ENCODE measurements around the gene CTNNA3. TPM values are rescaled to one million over a fixed set of nuclear protein-coding genes. Genes with fewer than 3 reads are reported as not detected.

CTNNA3 gene
- total and polyA plus RNA-seq, 2 of the 4 experiments (the other 2 are of a cell fraction) = 0.19 to 0.90 TPM

- Histone ChIP-seq H3K36me3 (ENCODE audit: control insufficient read depth, insufficient read depth, low read length) (no peaks in the 10 kb centered on the region), H3K56ac (ENCODE audit: extremely low read depth, insufficient read depth, low read length) (no peak overlapping the region), H3K18ac (ENCODE audit: low read depth, low read length) (no peak overlapping the region), H2AK5ac (ENCODE audit: low read depth, low read length) (no peak overlapping the region), H3K9ac (ENCODE audit: low read depth, low read length) (no peak overlapping the region), H4K91ac (ENCODE audit: insufficient read depth, low read depth, low read length) (no peak overlapping the region), H3K27me3 (ENCODE audit: control insufficient read depth, insufficient read depth, low read length) (no peaks in the 10 kb centered on the region), H2BK20ac (ENCODE audit: low read depth, low read length) (no peak overlapping the region), H2BK15ac (ENCODE audit: low read depth, low read length) (no peak overlapping the region), H3K4me3 (ENCODE audit: insufficient read depth, low read depth, low read length) (no peak overlapping the region), H4K8ac (ENCODE audit: low read depth in 2 of 2, low read length in 2 of 2) (no peak overlapping the region), H2AFZ (replicated peaks; ENCODE audit: low read length, poor library complexity) (no peak overlapping the region), H3K27ac (ENCODE audit: insufficient read depth, low read length) (no peak overlapping the region), H2AK9ac (replicated peaks; ENCODE audit: low read depth, low read length, poor library complexity) (no peak overlapping the region), H3K23ac (ENCODE audit: low read depth, low read length) (no peak overlapping the region), H3K9me1 (ENCODE audit: insufficient read depth, low read length) (no peaks in the 10 kb centered on the region), H3K9me3 (ENCODE audit: control insufficient read depth, insufficient read depth, low read length) (no peaks in the 10 kb centered on the region), H3K79me1 (ENCODE audit: low read depth in 1 of 2, low read length in 2 of 2) (no peaks in the 10 kb centered on the region), H3K4me2 (ENCODE audit: low read depth, low read length) (no peak overlapping the region), H3K14ac (replicated peaks; ENCODE audit: low read depth, low read length) (no peak overlapping the region), H4K20me1 (ENCODE audit: insufficient read depth, low read length) (no peaks in the 10 kb centered on the region), H3K4ac (ENCODE audit: low read depth, low read length) (no peak overlapping the region), H3K4me1 (ENCODE audit: control insufficient read depth, insufficient read depth, low read length) (no peaks in the 10 kb centered on the region; the same call in 1 of the 2 replicates), H4K5ac (ENCODE audit: low read depth, low read length) (no peak overlapping the region), H2BK120ac (ENCODE audit: low read depth, low read length) (no peak overlapping the region), H2BK5ac (ENCODE audit: low read depth, low read length, poor library complexity, severe bottlenecking) (no peak overlapping the region)
- intact Hi-C loops (cut with micrococcal nuclease) = loop anchor here (5.0 kb wide), 1 partner anchor 56 kb away; no protein-coding TSS in a partner anchor
- dilution Hi-C loops (cut with HindIII; ENCODE audit: low sequenced_read_pairs, unreplicated experiment) = no loop called here
- CTCF ChIA-PET = no interaction called here
- in situ Hi-C loops (cut with MboI; ENCODE audit: low sequenced_read_pairs) = no loop called here
- no peak for ATAC-seq (ENCODE audit: low read depth)
- BruUV-seq (replicated peaks) = no TSS peak
- WGBS, 2 experiments (ENCODE audit: extremely low coverage in 2 of 2, insufficient read length in 1 of 2) = no CpG with 5 or more reads among the region's 3 CpGs
- peak; percentile 7 for DNase-seq
- POLR2A ChIA-PET (ENCODE audit: unreplicated experiment) = interaction anchor here (0.5 kb wide), 1 partner anchor 668 kb away, joined by 7 read pairs; no protein-coding TSS in a partner anchor
- TF ChIP-seq CHD1 (IDR thresholded peaks at IDR 0.05; ENCODE audit: low read depth, low read length) (no peak), RAD21 (IDR thresholded peaks at IDR 0.05; ENCODE audit: low read length) (no peak), CEBPB (IDR thresholded peaks at IDR 0.05; ENCODE audit: low read depth, low read length) (no peak), POLR2A (IDR thresholded peaks at IDR 0.05; ENCODE audit: low read depth, low read length) (no peak), NFE2L2 (IDR thresholded peaks at IDR 0.05; ENCODE audit: low read depth, low read length) (no peak), CTCF (conservative IDR thresholded peaks at IDR 0.05; ENCODE audit: low read depth, low read length) (no peak)
Observed at GRCh38 chr10:66838656-66839055, 857.3 kb downstream of the CTNNA3 start.
